Brain microvascular endothelial cell (primary cell): ENCODE results near the gene KBTBD13.

Experiments used
- DNase-seq: peaks from one replicate; pipeline ENCODE4 v3.0.0-alpha.2; 2020
- H3K27ac ChIP-seq: fragments of 250-450 bp; sonication (Bioruptor Pico); 2 replicates; pipeline ENCODE4 v1.5.1; 2020; ENCODE audit warnings: mild to moderate bottlenecking, moderate library complexity
- H3K27me3 ChIP-seq: fragments of 250-450 bp; sonication (Bioruptor Pico); replicated peaks from 2 replicates; pipeline ENCODE4 v1.5.1; 2020; ENCODE audit warnings: mild to moderate bottlenecking
- H3K36me3 ChIP-seq: fragments of 250-450 bp; sonication (Bioruptor Pico); replicated peaks from 2 replicates; pipeline ENCODE4 v1.5.1; 2020; ENCODE audit warnings: mild to moderate bottlenecking
- H3K4me3 ChIP-seq: 2 replicates; pipeline ENCODE4 v1.5.1; 2011; ENCODE audit warnings: low read depth, mild to moderate bottlenecking, control low read depth, low read length, moderate library complexity
- CTCF ChIP-seq: IDR thresholded peaks from 2 replicates; pipeline ENCODE4 v1.5.1; 2011; ENCODE audit warnings: low read depth, mild to moderate bottlenecking, moderate library complexity, low read length, control low read depth, inconsistent platforms; ENCODE audit errors: missing control alignments
- in situ Hi-C: cut with HindIII; loops from 2 replicates; pipeline ENCODE4 v1.10.0; 2017; ENCODE audit warnings: low sequenced_read_pairs, low pct_ligation_motif_present

The KBTBD13 gene

GRCh38 chr15:65062726-65063125 lies 13.8 kb upstream of the KBTBD13 start:
- TF ChIP-seq CTCF, result no peak
- no peak for DNase-seq
- in situ Hi-C loops, result no loop called here
- no peak overlapping the region for H3K4me3 ChIP-seq
- no peaks in the 10 kb centered on the region for H3K36me3 ChIP-seq
- no peak overlapping the region for H3K27ac ChIP-seq
- H3K27me3 ChIP-seq, result peaks cover 14% of the 10 kb centered on the region

- TF ChIP-seq CTCF, result no peak
- no peaks in the 10 kb centered on the region for H3K36me3 ChIP-seq
- no peak overlapping the region for H3K27ac ChIP-seq
- in situ Hi-C loops, result no loop called here
- H3K4me3 ChIP-seq, result no peak overlapping the region
- H3K27me3 ChIP-seq, result peaks cover 17% of the 10 kb centered on the region
- peak; percentile 13 for DNase-seq
Measured at GRCh38 chr15:65066001-65066634, 10.4 kb upstream of the KBTBD13 start.

- no peak for TF ChIP-seq CTCF
- H3K27me3 ChIP-seq, result peaks cover 17% of the 10 kb centered on the region
- DNase-seq, result no peak
- no peaks in the 10 kb centered on the region for H3K36me3 ChIP-seq
- H3K27ac ChIP-seq, result no peak overlapping the region
- no peak overlapping the region for H3K4me3 ChIP-seq
- in situ Hi-C loops, result no loop called here
Measured at GRCh38 chr15:65066635-65067316, 9.8 kb upstream of the KBTBD13 start.

GRCh38 chr15:65067317-65067644 lies 9.3 kb upstream of the KBTBD13 start:
- no peak overlapping the region for H3K27ac ChIP-seq
- no peak for TF ChIP-seq CTCF
- H3K36me3 ChIP-seq, result no peaks in the 10 kb centered on the region
- in situ Hi-C loops, result no loop called here
- DNase-seq, result no peak
- peaks cover 17% of the 10 kb centered on the region for H3K27me3 ChIP-seq
- H3K4me3 ChIP-seq, result no peak overlapping the region

GRCh38 chr15:65067645-65068402 lies 8.7 kb upstream of the KBTBD13 start, which contains the start of gene RASL12:
RASL12 (minus strand) TSS chr15:65067991; CDS start chr15:65067835, 156 bp downstream.
- in situ Hi-C loops, result no loop called here
- H3K27ac ChIP-seq, result no peak within 1 kb of the TSS

More at GRCh38 chr15:65067645-65068402, 8.7 kb upstream of the KBTBD13 start, which contains the start of gene RASL12:
- H3K27me3 ChIP-seq, result peaks cover 17% of the 10 kb centered on the region
- no peaks in the 10 kb centered on the region for H3K36me3 ChIP-seq
- DNase-seq, result no peak
- no peak within 1 kb of the TSS for H3K4me3 ChIP-seq
- TF ChIP-seq CTCF, result no peak
